HG03469 (cell line): Measurements from ENCODE around the gene PPP2R5C.

Experiments
- ATAC-seq: cut with Tn5 transposase; IDR thresholded peaks from one replicate; pipeline ENCODE4 v1.9.1; 2021; ENCODE audit warnings: mild to moderate bottlenecking, moderate library complexity, moderate number of reproducible peaks; ENCODE audit not compliant: unreplicated experiment

The PPP2R5C gene

GRCh38 chr14:101836135-101836534 is 74.6 kb downstream of the PPP2R5C start:
- no peak for ATAC-seq

GRCh38 chr14:101838476-101838875 is 77.0 kb downstream of the PPP2R5C start:
- ATAC-seq, result no peak

- peak; percentile 36 for ATAC-seq
These were observed 77.7 kb downstream of the PPP2R5C start for GRCh38 chr14:101839236-101839635.

- ATAC-seq, result no peak
These were observed 78.2 kb downstream of the PPP2R5C start for GRCh38 chr14:101839661-101840060.

- no peak for ATAC-seq
These were observed 79.3 kb downstream of the PPP2R5C start for GRCh38 chr14:101840649-101841369.

GRCh38 chr14:101843038-101843437 is 81.5 kb downstream of the PPP2R5C start:
- ATAC-seq, result no peak

- peak; percentile 40 for ATAC-seq
These were observed 82.2 kb downstream of the PPP2R5C start for GRCh38 chr14:101843665-101844064.

- no peak for ATAC-seq
These were observed 82.7 kb downstream of the PPP2R5C start for GRCh38 chr14:101844219-101844618.

- no peak for ATAC-seq
These were observed 83.2 kb downstream of the PPP2R5C start for GRCh38 chr14:101844751-101845150.

GRCh38 chr14:101845496-101845895 is 84.0 kb downstream of the PPP2R5C start:
- ATAC-seq, result no peak

GRCh38 chr14:101845896-101846295 is 84.4 kb downstream of the PPP2R5C start:
- no peak for ATAC-seq

GRCh38 chr14:101849125-101849524 is 87.6 kb downstream of the PPP2R5C start:
- no peak for ATAC-seq

GRCh38 chr14:101849640-101850039 is 88.1 kb downstream of the PPP2R5C start:
- ATAC-seq, result no peak

GRCh38 chr14:101851183-101851582 is 89.7 kb downstream of the PPP2R5C start:
- ATAC-seq, result no peak

GRCh38 chr14:101851736-101852405 is 90.4 kb downstream of the PPP2R5C start:
- no peak for ATAC-seq

GRCh38 chr14:101852785-101853184 is 91.3 kb downstream of the PPP2R5C start:
- ATAC-seq, result no peak

- ATAC-seq, result no peak
These were observed 92.0 kb downstream of the PPP2R5C start for GRCh38 chr14:101853455-101854018.

- no peak for ATAC-seq
These were observed 92.9 kb downstream of the PPP2R5C start for GRCh38 chr14:101854366-101854765.

GRCh38 chr14:101855958-101856357 is 94.4 kb downstream of the PPP2R5C start:
- ATAC-seq, result no peak

- no peak for ATAC-seq
These were observed 95.0 kb downstream of the PPP2R5C start for GRCh38 chr14:101856536-101856935.

- no peak for ATAC-seq
These were observed 95.7 kb downstream of the PPP2R5C start for GRCh38 chr14:101857226-101857625.
